HCT116 (cell line): ENCODE data around the gene SLC25A51. TPM values are rescaled to one million over a fixed set of nuclear protein-coding genes. Genes with fewer than 3 reads are reported as not detected.

Experiments
- ATAC-seq: fragments of 200-7000 bp; cut with Tn5 transposase; 2 replicates; pipeline ENCODE4 v1.9.1; 2020; ENCODE audit warnings: mild to moderate bottlenecking, moderate library complexity
- BruUV-seq: library from RNA; stranded (reverse); fragments of 400-500 nt; replicated peaks from 2 replicates; lab custom pipeline; 2021; lab: Mats Ljungman, UMichigan
- CTCF ChIA-PET: fragments of 300-600 bp; sonication (Branson Sonifier 250); formaldehyde crosslinking; loops from one replicate; lab custom pipeline; 2021; ENCODE audit warnings: antibody characterized with exemption; lab: Charles Lee
- POLR2A ChIA-PET: fragments of 300-600, 350-600 bp; sonication (Branson Sonifier 250); formaldehyde crosslinking; loops from one replicate; lab custom pipeline; 2021; ENCODE audit warnings: antibody characterized with exemption; lab: Charles Lee
- RAD21 ChIA-PET, 2 experiments: fragments of 300-600 bp; sonication (Branson Sonifier 250); formaldehyde crosslinking; loops; one replicate each; lab custom pipeline; 2023; ENCODE audit warnings: low total read pairs in 2 of 2; ENCODE audit not compliant: uncharacterized antibody in 2 of 2, unreplicated experiment in 2 of 2, low non-redundant PET in 1 of 2; lab: Charles Lee
- DNase-seq: peaks from one replicate; pipeline ENCODE4 v3.0.0-alpha.2; 2010; ENCODE audit warnings: low read depth, low spot score
- H2AFZ ChIP-seq: fragments of 200-600 bp; shearing (Covaris generic), sonication (generic); 2 replicates; pipeline ENCODE4 v1.6.1; 2017; ENCODE audit warnings: low read depth, mixed run types, mixed read lengths, antibody characterized with exemption, low read length; ENCODE audit not compliant: poor library complexity, severe bottlenecking
- H3K27ac ChIP-seq: 2 replicates; pipeline ENCODE4 v1.5.1; 2012; ENCODE audit warnings: low read depth, low read length
- H3K27me3 ChIP-seq: fragments of 200-600 bp; sonication (generic); 2 replicates; pipeline ENCODE4 v1.6.1; 2016; ENCODE audit warnings: mixed run types, low read length, mixed read lengths; ENCODE audit not compliant: insufficient read depth
- H3K36me3 ChIP-seq, 2 experiments: fragments of 200-500 bp in 1 of 2; fragments of 200-600 bp in 1 of 2; sonication (Bioruptor generic) in 1 of 2; sonication (generic) in 1 of 2; 2 replicates each; pipeline versions ENCODE4 v1.5.1 to v1.6.1; 2014 to 2016; ENCODE audit warnings: low read length in 2 of 2, inconsistent platforms in 1 of 2, mixed read lengths in 1 of 2, mixed run types in 1 of 2; ENCODE audit not compliant: insufficient read depth in 2 of 2, control insufficient read depth in 1 of 2
- H3K4me1 ChIP-seq, 2 experiments: fragments of 200-600 bp in 1 of 2; sonication (generic) in 1 of 2; 2 replicates each; pipeline versions ENCODE4 v1.5.1 to v1.6.1; 2012 to 2017; ENCODE audit warnings: low read length in 2 of 2, inconsistent platforms in 1 of 2, mild to moderate bottlenecking in 1 of 2, mixed read lengths in 1 of 2, mixed run types in 1 of 2, moderate library complexity in 1 of 2; ENCODE audit not compliant: insufficient read depth in 2 of 2, control insufficient read depth in 1 of 2
- H3K4me2 ChIP-seq: fragments of 200-600 bp; sonication (generic); 2 replicates; pipeline ENCODE4 v1.6.1; 2017; ENCODE audit warnings: mixed run types, low read length, mixed read lengths
- H3K4me3 ChIP-seq, 2 experiments: fragments of 200-600 bp in 1 of 2; sonication (generic) in 1 of 2; replicated peaks in 1 of 2; 2 replicates each; pipeline ENCODE4 v1.5.1; 2011 to 2016; ENCODE audit warnings: low read length in 2 of 2, control low read depth in 1 of 2, low read depth in 1 of 2, mild to moderate bottlenecking in 1 of 2, mixed read lengths in 1 of 2, mixed run types in 1 of 2
- H3K79me2 ChIP-seq: fragments of 200-600 bp; sonication (generic); 2 replicates; pipeline ENCODE4 v1.6.1; 2017; ENCODE audit warnings: mild to moderate bottlenecking, mixed run types, low read length, moderate library complexity, mixed read lengths; ENCODE audit not compliant: insufficient read depth
- H3K9ac ChIP-seq: fragments of 200-600 bp; sonication (generic); 2 replicates; pipeline ENCODE4 v1.6.1; 2016; ENCODE audit warnings: low read length, mixed read lengths
- H3K9me2 ChIP-seq: fragments of 200-600 bp; sonication (generic), shearing (Covaris generic); 2 replicates; pipeline ENCODE4 v1.6.1; 2017; ENCODE audit warnings: mixed run types, mild to moderate bottlenecking, moderate library complexity; ENCODE audit not compliant: insufficient read depth
- H3K9me3 ChIP-seq, 2 experiments: fragments of 200-500 bp in 1 of 2; fragments of 200-600 bp in 1 of 2; sonication (Bioruptor generic) in 1 of 2; sonication (generic) in 1 of 2; 2 replicates each; pipeline ENCODE4 v1.6.1; 2014 to 2017; ENCODE audit warnings: low read length in 2 of 2, mixed read lengths in 2 of 2, inconsistent platforms in 1 of 2, low read depth in 1 of 2, mild to moderate bottlenecking in 1 of 2, mixed run types in 1 of 2, moderate library complexity in 1 of 2; ENCODE audit not compliant: control insufficient read depth in 1 of 2, insufficient read depth in 1 of 2
- H4K20me1 ChIP-seq: fragments of 200-600 bp; sonication (generic), shearing (Covaris generic); 2 replicates; pipeline ENCODE4 v1.6.1; 2017; ENCODE audit warnings: mixed run types, mild to moderate bottlenecking, moderate library complexity; ENCODE audit not compliant: insufficient read depth
- ELF1 ChIP-seq: IDR thresholded peaks from 2 replicates; pipeline ENCODE4 v1.6.1; 2012; ENCODE audit warnings: low read depth, borderline replicate concordance
- JUND ChIP-seq: IDR thresholded peaks from 2 replicates; pipeline ENCODE4 v1.6.1; 2012
- POLR2AphosphoS5 ChIP-seq: IDR thresholded peaks from 2 replicates; pipeline ENCODE4 v1.6.1; 2011; ENCODE audit warnings: mild to moderate bottlenecking, low read depth, low read length, moderate library complexity
- SIN3A ChIP-seq: IDR thresholded peaks from 2 replicates; pipeline ENCODE4 v1.6.1; 2012; ENCODE audit warnings: low read depth
- SP1 ChIP-seq: IDR thresholded peaks from 2 replicates; pipeline ENCODE4 v1.6.1; 2012; ENCODE audit warnings: low read depth
- SRF ChIP-seq: IDR thresholded peaks from 2 replicates; pipeline ENCODE4 v1.6.1; 2012; ENCODE audit warnings: low read depth
- TCF7L2 ChIP-seq: IDR thresholded peaks from 2 replicates; pipeline ENCODE4 v1.7.0; 2011; ENCODE audit warnings: borderline replicate concordance, inconsistent platforms; ENCODE audit not compliant: insufficient read depth, insufficient read length; ENCODE audit errors: extremely low read depth
- YY1 ChIP-seq: IDR thresholded peaks from 2 replicates; pipeline ENCODE4 v1.6.1; 2011; ENCODE audit warnings: low read length, low read depth, moderate library complexity, mild to moderate bottlenecking; ENCODE audit not compliant: insufficient replicate concordance; ENCODE audit errors: extremely low read depth
- ZFX ChIP-seq: fragments of 450-650 bp; IDR thresholded peaks from 2 replicates; pipeline ENCODE4 v1.6.1; 2017
- ZNF274 ChIP-seq: fragments of 200-500 bp; sonication (Bioruptor generic); IDR thresholded peaks from 2 replicates; pipeline ENCODE4 v1.6.1; 2014; ENCODE audit warnings: mild to moderate bottlenecking, low read depth, low read length, inconsistent platforms
- intact Hi-C: fragments of 100-400 bp; cut with micrococcal nuclease; formaldehyde crosslinking; loops from 2 replicates; pipeline ENCODE4 v1.10.0; 2022
- total RNA-seq: library from RNA; stranded (reverse); gene quantifications from one replicate; pipeline ENCODE4 v1.2.1, GENCODE V29; 2021; ENCODE audit not compliant: unreplicated experiment
- TF ChIP-seq, protein P1 (sequence below): IDR thresholded peaks from 2 replicates; pipeline ENCODE4 v1.6.1; 2012

The SLC25A51 gene
- total RNA-seq, 1 experiment from 2014 or later, result 27.3 TPM

DNA sequence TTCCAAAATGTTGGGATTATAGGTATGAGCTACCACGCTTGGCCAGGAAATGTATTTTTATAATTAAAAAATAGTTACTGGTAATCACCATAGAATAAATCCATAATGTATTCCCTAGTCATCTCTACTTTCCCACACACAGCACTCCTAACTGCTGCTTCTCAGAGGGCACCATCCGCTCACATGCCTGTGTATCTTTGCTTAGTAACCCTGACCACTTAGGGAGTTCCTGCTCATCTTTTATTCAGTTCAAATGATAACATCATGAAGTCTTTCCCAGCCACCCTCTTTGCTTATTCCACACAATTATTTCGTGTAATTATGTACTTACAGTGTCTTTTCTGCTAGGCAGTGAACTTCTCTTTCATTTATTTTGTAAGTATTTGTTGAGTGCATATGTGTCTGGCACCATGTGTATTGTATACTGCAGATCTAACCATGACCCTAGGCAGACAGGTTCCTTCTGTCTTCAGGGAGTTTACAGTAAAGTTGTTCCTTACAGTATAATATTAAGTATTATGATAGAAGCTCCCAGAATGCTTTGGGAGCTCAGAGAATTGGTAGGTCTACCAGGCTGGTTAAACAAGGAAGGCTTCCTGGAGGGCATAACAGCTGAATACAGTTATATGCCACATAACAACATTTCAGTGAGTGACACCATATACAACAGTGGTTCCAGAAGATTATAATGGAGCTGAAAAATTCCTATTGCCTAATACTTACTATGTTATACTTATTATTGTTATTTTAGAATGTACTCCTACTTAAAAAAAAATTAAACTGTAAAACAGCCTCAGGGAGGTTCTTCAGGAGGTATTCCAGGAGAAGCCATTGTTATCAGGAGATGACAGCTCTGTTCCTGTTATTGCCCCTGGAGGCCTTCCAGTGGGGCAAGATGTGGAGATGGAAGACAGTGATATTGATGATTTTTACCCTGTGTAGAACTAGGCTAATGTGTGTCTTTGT is 64.1 kb downstream of the SLC25A51 start:
- Histone ChIP-seq H3K27me3 (no peaks in the 10 kb centered on the region), H3K4me2 (no peak overlapping the region), H3K4me1 (peaks cover 0 to 5% of the 10 kb centered on the region in 2 experiments; a peak in 1 of 4 replicates), H3K4me3 (no peak overlapping the region), H3K27ac (no peak overlapping the region), H3K9me3 (no peaks in the 10 kb centered on the region), H4K20me1 (no peaks in the 10 kb centered on the region), H3K9ac (no peak overlapping the region), H3K36me3 (0 out of 4 replicates have a peak, but pooled peaks cover 0 to 2% of the 10 kb centered on the region in 2 experiments), H3K79me2 (peaks cover 4% of the 10 kb centered on the region; the same call in 1 of the 2 replicates), H2AFZ (no peak overlapping the region), H3K9me2 (no peaks in the 10 kb centered on the region)
- RAD21 ChIA-PET, result no interaction called here
- BruUV-seq, result no TSS peak
- POLR2A ChIA-PET, result no interaction called here
- DNase-seq (no peak), ATAC-seq (no peak)
- TF ChIP-seq POLR2AphosphoS5, result no peak
- TF ChIP-seq JUND, result no peak
- no peak for TF ChIP-seq ZFX
- no peak for TF ChIP-seq SRF
- TF ChIP-seq TCF7L2, result no peak
- no peak for TF ChIP-seq YY1
- no peak for TF ChIP-seq SP1
- TF ChIP-seq, protein P1, sequence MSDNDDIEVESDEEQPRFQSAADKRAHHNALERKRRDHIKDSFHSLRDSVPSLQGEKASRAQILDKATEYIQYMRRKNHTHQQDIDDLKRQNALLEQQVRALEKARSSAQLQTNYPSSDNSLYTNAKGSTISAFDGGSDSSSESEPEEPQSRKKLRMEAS, result no peak
- TF ChIP-seq ELF1, result no peak
- no peak for TF ChIP-seq SIN3A
- no peak for TF ChIP-seq ZNF274
- CTCF ChIA-PET, result no interaction called here
- intact Hi-C loops, result no loop called here

Other genes with a start within 250 kb of the SLC25A51 start
- 5.5 TPM for gene TRMT10B, start 150.3 kb downstream of the SLC25A51 start, total RNA-seq
- 79.6 TPM for gene EXOSC3, start 119.1 kb downstream of the SLC25A51 start, total RNA-seq
- 20.6 TPM for gene DCAF10, start 103.3 kb downstream of the SLC25A51 start, total RNA-seq
- 28.7 TPM for gene SHB, start 165.1 kb upstream of the SLC25A51 start, total RNA-seq